ENCODE data around the gene SAMD8.
"Not testable (repeated sequence)": the region's sequence is repeated elsewhere in the genome, so short reads cannot be mapped to it uniquely, and the experiment has no call there.

SAMD8 gene

DNA sequence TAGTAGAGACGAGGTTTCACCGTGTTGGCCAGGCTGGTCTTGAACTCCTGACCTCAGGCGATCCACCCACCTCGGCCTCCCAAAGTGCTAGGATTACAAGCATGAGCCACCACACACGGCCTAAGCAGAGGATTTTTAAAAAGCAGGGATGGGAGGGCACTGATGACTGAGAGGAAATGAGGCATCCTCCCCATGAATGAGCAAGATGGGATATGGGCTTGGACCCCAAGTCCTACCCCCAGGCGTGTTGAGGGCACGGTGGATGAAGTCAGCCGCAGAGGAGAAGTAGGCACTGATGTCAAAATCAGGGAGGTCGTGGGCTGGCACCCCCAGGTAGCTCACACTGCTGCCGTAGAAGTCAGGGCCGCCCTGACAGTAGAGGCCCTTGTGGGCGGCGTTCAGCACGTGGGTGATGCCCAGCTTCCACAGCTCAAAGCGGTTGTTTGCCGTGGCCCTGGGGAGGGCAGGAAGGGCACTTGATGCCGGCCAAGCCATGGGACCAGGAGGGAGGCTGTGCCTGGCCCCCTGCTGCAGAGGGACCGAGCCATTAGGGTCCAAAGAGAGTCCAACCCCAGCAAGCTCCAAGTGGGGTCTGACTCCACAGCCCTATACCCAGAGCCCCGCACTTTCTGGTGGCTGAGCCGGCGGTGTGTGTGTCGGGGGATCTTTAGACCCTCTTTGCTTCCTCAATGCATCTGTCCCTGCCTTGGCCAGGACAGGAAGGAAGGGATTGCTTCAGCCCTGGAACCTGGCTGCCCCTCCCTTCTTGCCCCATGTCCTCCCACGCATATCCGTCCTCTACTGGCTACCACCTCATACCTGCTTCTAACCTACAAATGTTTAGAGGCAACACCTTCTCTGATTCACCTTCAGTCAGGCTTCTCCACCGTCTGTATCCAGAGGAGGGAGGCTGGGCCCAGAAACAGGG lies 3.4 kb upstream of the SAMD8 start:
- no peak for DNase-seq

- DNase-seq, result no peak
Observed at GRCh38 chr10:75108684-75109458, 2.6 kb upstream of the SAMD8 start.

DNA sequence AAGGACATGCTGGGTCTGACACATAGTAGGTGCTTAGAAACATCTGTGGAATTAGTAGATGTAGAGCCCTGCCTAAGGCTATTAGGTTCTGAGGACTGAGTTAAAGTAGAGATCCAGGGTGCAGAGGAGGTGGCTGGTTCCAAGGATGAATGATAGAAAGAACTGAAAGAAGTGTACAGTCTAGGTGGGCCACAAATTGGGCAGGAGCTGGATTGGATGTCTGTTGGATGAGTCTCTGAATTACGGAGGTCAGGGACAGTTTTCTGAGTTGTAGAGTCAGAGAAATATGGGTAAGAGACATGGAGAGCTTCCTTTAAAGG lies 2.0 kb upstream of the SAMD8 start:
- DNase-seq, result no peak

- DNase-seq, result no peak
Observed at GRCh38 chr10:75110006-75110632, 1.3 kb upstream of the SAMD8 start.

DNA sequence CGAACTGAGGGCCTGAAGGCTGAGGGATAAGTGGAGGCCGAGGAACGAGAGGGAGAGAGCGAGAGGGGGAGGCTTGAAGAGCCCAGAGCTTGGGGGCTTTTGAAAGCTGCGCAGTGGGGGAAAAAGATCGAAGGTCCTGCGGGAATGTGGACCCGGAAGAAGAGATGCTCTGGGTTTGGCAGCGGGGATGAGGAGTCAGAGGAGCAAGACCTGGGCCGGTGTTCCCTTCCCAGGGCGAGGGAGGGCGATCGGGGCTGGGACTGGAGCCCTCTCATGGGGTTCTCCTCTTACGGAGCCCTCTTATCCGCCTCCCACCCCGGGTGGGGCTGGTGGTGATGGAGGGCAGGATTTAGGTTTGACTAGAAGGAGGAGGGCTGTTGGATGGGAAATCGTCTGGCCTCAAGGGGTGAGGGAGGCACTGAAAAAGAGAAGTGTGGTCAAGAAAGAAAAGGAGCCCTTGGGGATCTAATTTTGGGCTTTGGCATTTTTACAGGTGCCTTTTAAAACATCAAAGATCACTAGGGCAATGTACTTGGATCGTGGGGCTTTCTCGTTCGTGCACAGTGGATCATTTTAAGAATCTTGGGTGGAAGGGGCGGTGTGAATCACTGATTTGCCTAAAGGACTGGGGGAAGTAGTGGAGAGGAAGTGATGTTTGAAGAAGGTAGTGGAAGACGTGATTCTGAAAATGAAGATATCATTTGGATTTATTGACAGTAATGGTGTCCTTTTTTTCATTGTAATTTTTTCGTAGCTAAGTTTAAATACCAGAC lies 637 bp downstream of the SAMD8 start:
- DNase-seq, result no peak

- DNase-seq, result no peak
Observed at GRCh38 chr10:75115137-75115536, 3.7 kb downstream of the SAMD8 start.

GRCh38 chr10:75116941-75117775 lies 5.7 kb downstream of the SAMD8 start:
- DNase-seq, result not testable (repeated sequence)

GRCh38 chr10:75117995-75118394 lies 6.5 kb downstream of the SAMD8 start:
- DNase-seq, result no peak

- not testable (repeated sequence) for DNase-seq
Observed at GRCh38 chr10:75119444-75120066, 8.1 kb downstream of the SAMD8 start.

- no peak for DNase-seq
Observed at GRCh38 chr10:75121322-75121721, 9.9 kb downstream of the SAMD8 start.

DNA sequence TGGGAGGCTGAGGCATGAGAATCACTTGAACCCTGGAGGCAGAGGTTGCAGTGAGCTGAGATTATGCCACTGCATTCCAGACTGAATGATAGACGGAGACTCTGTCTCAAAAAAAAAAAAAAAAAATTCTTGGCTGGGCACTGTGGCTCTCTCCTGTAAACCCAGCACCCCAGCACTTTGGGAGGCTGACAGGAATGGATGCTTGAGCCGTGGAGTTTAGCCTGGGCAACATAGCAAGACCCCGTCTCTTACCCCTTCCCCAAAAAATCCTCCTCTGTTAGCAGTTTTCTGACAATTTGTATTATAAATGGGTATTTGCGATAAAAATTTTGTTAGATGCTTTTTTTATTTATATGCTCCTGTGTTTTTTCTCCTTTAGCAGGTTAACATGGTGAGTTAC lies 11.0 kb downstream of the SAMD8 start:
- DNase-seq, result no peak

- DNase-seq, result no peak
Observed at GRCh38 chr10:75123088-75123682, 11.7 kb downstream of the SAMD8 start.

DNA sequence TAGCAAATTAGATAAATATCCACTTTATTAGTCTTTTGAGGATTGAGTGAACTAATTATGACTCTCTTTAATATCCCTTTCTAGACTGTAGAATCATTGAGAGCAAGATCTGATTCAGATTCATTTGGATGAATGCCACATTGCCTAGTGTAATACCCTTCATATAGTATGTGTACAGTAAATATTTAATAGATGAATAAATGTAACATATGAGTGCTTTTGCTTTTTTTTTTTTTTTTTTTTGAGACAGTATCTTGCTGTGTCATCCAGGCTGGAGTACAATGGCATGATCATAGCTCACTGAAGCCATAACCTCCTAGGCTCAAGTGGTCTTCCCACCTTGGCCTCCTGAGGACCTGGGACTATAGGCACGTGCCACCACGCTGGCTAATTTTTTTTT lies 14.8 kb downstream of the SAMD8 start:
- DNase-seq, result no peak

DNA sequence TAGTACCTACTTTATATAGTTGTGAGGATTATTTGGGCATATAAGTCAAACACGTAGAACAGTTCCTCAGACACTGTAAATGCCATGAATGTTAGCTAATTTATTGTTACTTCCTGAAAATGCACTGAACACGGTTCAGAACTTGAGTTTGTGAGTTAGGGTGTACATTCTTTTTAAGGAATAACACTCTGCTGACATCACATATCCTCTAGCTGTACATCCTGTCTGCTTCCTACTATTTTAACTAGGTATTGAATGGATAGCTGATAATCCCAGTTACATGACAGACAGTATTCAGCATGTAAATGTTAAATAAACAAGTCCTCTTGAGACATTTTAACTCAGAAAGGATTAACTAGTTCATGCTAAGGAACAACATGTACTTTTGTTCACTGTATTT lies 16.0 kb downstream of the SAMD8 start:
- DNase-seq, result no peak

DNA sequence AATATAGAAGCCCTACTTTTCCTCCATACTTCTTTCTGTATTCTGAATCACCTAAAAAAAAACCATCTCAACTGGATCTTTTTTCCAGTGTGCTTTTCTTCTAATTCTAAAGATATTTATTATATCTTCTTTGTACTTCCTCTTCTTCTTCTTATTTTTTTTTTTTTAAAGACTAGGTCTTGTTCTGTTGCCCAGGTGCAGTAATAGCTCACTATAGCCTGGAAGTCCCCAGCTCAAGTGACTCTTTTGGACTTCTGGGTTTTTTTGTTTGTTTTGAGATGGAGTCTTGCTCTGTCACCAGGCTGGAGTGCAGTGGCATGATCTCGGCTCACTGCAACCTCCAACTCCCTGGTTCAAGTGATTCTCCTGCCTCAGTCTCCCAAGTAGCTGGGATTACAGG lies 17.5 kb downstream of the SAMD8 start:
- DNase-seq, result not testable (repeated sequence)

- no peak for DNase-seq
Observed at GRCh38 chr10:75129537-75129936, 18.1 kb downstream of the SAMD8 start.

- not testable (repeated sequence) for DNase-seq
Observed at GRCh38 chr10:75133701-75134100, 22.2 kb downstream of the SAMD8 start.

GRCh38 chr10:75136346-75136745 lies 24.9 kb downstream of the SAMD8 start:
- no peak for DNase-seq

GRCh38 chr10:75137533-75138438 lies 26.3 kb downstream of the SAMD8 start:
- DNase-seq, result no peak

GRCh38 chr10:75140246-75140645 lies 28.8 kb downstream of the SAMD8 start:
- DNase-seq, result no peak
